A673 (cell line): ENCODE results near the gene GABRG3. TPM values are rescaled to one million over a fixed set of nuclear protein-coding genes. Genes with fewer than 3 reads are reported as not detected.

Experiments used
- BruUV-seq: library from RNA; stranded (reverse); fragments of 400-500 nt; replicated peaks from 2 replicates; lab custom pipeline; 2021; lab: Mats Ljungman, UMichigan
- CTCF ChIA-PET: fragments of 300-600 bp; sonication (Branson Sonifier 250); formaldehyde crosslinking; loops from one replicate; lab custom pipeline; 2022; ENCODE audit warnings: antibody characterized with exemption; lab: Charles Lee
- POLR2A ChIA-PET: fragments of 300-600 bp; sonication (Branson Sonifier 250); formaldehyde crosslinking; loops from one replicate; lab custom pipeline; 2022; ENCODE audit warnings: antibody characterized with exemption; ENCODE audit not compliant: low non-redundant PET; lab: Charles Lee
- DNase-seq: peaks from one replicate; pipeline ENCODE4 v3.0.0-alpha.2; 2015; ENCODE audit warnings: low spot score
- H3K27ac ChIP-seq: fragments of 200-600 bp; sonication (generic); 2 replicates; pipeline ENCODE4 v1.5.1; 2016; ENCODE audit warnings: mixed run types, low read depth, mild to moderate bottlenecking, mixed read lengths, antibody characterized with exemption, low read length; ENCODE audit not compliant: poor library complexity, severe bottlenecking
- H3K27me3 ChIP-seq: fragments of 200-600 bp; sonication (generic); replicated peaks from 2 replicates; pipeline ENCODE4 v1.6.1; 2017; ENCODE audit warnings: mixed run types, low read depth, mild to moderate bottlenecking, mixed read lengths, antibody characterized with exemption, low read length; ENCODE audit not compliant: insufficient read depth, poor library complexity
- H3K36me3 ChIP-seq: fragments of 200-600 bp; sonication (generic); 2 replicates; pipeline ENCODE4 v1.6.1; 2016; ENCODE audit warnings: mixed run types, mild to moderate bottlenecking, mixed read lengths, antibody characterized with exemption, low read length; ENCODE audit not compliant: insufficient read depth, poor library complexity, severe bottlenecking
- H3K4me1 ChIP-seq: fragments of 200-600 bp; sonication (generic); 2 replicates; pipeline ENCODE4 v1.6.1; 2017; ENCODE audit warnings: mixed run types, mild to moderate bottlenecking, mixed read lengths, antibody characterized with exemption, low read length; ENCODE audit not compliant: insufficient read depth, poor library complexity, severe bottlenecking
- H3K4me3 ChIP-seq: fragments of 200-600 bp; sonication (generic); 2 replicates; pipeline ENCODE4 v1.5.1; 2016; ENCODE audit warnings: low read depth, mixed run types, mild to moderate bottlenecking, mixed read lengths, low read length; ENCODE audit not compliant: poor library complexity, severe bottlenecking
- H3K9me3 ChIP-seq: fragments of 200-600 bp; sonication (generic); 2 replicates; pipeline ENCODE4 v1.6.1; 2016; ENCODE audit warnings: mixed run types, low read depth, mild to moderate bottlenecking, mixed read lengths, antibody characterized with exemption, low read length; ENCODE audit not compliant: poor library complexity, severe bottlenecking
- CTCF ChIP-seq: fragments of 300-800, 200-600 bp; sonication (generic); conservative IDR thresholded peaks from 2 replicates; pipeline ENCODE4 v1.5.1; 2017; ENCODE audit warnings: low read depth, mild to moderate bottlenecking, antibody characterized with exemption, low read length, moderate library complexity, mixed read lengths
- EZH2 ChIP-seq: fragments of 200-600 bp; sonication (generic); IDR thresholded peaks from 2 replicates; pipeline ENCODE4 v1.6.1; 2017; ENCODE audit warnings: borderline replicate concordance, low read depth, mild to moderate bottlenecking, mixed read lengths, antibody characterized with exemption, low read length; ENCODE audit not compliant: poor library complexity, severe bottlenecking
- intact Hi-C: fragments of 100-400 bp; cut with micrococcal nuclease; formaldehyde crosslinking; loops from one replicate; pipeline ENCODE4 v1.10.0; 2022; ENCODE audit not compliant: unreplicated experiment
- total RNA-seq: library from RNA; stranded (reverse); gene quantifications from 2 replicates; pipeline ENCODE4 v1.2.3, GENCODE V29; 2021

The GABRG3 gene
- total RNA-seq, 1 experiment from 2014 or later = not detected

- POLR2A ChIA-PET = no interaction called here
- no TSS peak for BruUV-seq
- Histone ChIP-seq H3K36me3 (no peaks in the 10 kb centered on the region), H3K4me3 (no peak overlapping the region), H3K4me1 (no peaks in the 10 kb centered on the region), H3K27ac (no peak overlapping the region), H3K9me3 (peaks cover 31% of the 10 kb centered on the region), H3K27me3 (no peaks in the 10 kb centered on the region)
- TF ChIP-seq CTCF = no peak
- no peak for TF ChIP-seq EZH2
- intact Hi-C loops = no loop called here
- CTCF ChIA-PET = no interaction called here
- no peak for DNase-seq
These were observed 90.8 kb downstream of the GABRG3 start for GRCh38 chr15:27061739-27062138.

GRCh38 chr15:27062951-27063350, 92.0 kb downstream of the GABRG3 start:
- ChIA-PET CTCF (no interaction called here), POLR2A (no interaction called here)
- intact Hi-C loops = no loop called here

GRCh38 chr15:27064080-27064479, 93.1 kb downstream of the GABRG3 start:
- BruUV-seq = no TSS peak
- no peaks in the 10 kb centered on the region for H3K27me3 ChIP-seq
- H3K27ac ChIP-seq = no peak overlapping the region
- H3K9me3 ChIP-seq = peaks cover 32% of the 10 kb centered on the region
- TF ChIP-seq CTCF (no peak), EZH2 (no peak)
- intact Hi-C loops = no loop called here
- H3K4me3 ChIP-seq = no peak overlapping the region
- no peak for DNase-seq
- ChIA-PET POLR2A (no interaction called here), CTCF (no interaction called here)
- no peaks in the 10 kb centered on the region for H3K36me3 ChIP-seq
- H3K4me1 ChIP-seq = no peaks in the 10 kb centered on the region

More at GRCh38 chr15:27062951-27063350, 92.0 kb downstream of the GABRG3 start:
- TF ChIP-seq CTCF (no peak), EZH2 (no peak)
- no peaks in the 10 kb centered on the region for H3K4me1 ChIP-seq
- no peak overlapping the region for H3K4me3 ChIP-seq
- BruUV-seq = no TSS peak
- H3K9me3 ChIP-seq = peaks cover 31% of the 10 kb centered on the region
- no peak for DNase-seq
- H3K27ac ChIP-seq = no peak overlapping the region
- H3K27me3 ChIP-seq = no peaks in the 10 kb centered on the region
- no peaks in the 10 kb centered on the region for H3K36me3 ChIP-seq
